SH-SY5Y (cell line): ENCODE results near the gene FMO1.

ENCODE experiments used
- GATA2 ChIP-seq: IDR thresholded peaks from 2 replicates; pipeline ENCODE4 v1.6.1; 2011; ENCODE audit warnings: mild to moderate bottlenecking, low read depth, low read length
- GATA3 ChIP-seq: IDR thresholded peaks from 2 replicates; pipeline ENCODE4 v1.6.1; 2011; ENCODE audit warnings: low read depth, mild to moderate bottlenecking, low read length, moderate library complexity

DNA sequence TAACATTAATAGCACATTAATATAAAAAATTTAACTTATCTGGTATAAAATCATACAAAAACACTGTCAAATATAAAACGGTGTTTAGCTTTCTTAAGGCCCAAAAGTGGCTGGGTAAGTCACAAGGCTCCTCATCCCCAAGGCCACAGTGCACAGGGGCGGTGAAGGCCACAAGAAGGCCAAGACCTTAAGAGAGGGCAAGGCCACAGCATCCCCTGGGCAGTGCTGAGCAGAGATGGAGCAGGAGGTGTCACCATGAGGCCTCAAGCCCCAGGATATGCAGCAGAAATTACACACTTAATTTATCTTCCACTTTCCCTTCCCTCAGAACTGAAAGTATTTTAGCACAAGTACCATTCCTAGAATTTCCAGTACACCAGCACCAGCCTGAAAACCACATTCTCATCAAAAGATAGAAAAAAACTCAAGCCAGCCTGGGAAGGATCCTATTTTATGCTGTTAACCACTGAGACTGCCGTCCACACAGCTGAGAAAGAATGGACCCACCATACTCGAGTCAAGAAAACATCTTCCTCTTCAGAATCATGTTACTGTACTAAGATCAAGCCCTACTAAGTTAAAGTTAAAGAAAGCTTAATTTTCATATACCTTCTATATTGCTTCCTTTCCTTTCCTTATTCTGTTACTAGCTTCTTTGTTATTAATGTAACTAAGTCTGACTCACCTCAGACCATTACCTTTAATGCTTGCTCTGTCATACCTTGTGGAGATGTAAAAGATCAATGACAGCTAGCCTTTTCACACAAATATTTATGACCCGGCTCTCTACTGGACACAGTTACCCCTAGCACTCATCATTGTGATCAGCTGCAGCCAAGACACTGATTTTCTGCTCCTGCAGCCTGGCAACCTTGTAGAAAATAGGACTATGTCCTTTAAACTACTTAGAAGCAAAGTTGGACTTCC, 26.4 kb upstream of the FMO1 start:
- no peak for TF ChIP-seq GATA2
- no peak for TF ChIP-seq GATA3
